ENCODE data around the gene RANBP9. TPM values are rescaled to one million over a fixed set of nuclear protein-coding genes. Genes with fewer than 3 reads are reported as not detected.
A peak's percentile ranks its signal among the peaks of the same experiment; 100 is the strongest.

RANBP9 gene
- total RNA-seq, 4 donors from 2014 or later, result 44.7 to 93.1 (median 63.3) TPM

DNA sequence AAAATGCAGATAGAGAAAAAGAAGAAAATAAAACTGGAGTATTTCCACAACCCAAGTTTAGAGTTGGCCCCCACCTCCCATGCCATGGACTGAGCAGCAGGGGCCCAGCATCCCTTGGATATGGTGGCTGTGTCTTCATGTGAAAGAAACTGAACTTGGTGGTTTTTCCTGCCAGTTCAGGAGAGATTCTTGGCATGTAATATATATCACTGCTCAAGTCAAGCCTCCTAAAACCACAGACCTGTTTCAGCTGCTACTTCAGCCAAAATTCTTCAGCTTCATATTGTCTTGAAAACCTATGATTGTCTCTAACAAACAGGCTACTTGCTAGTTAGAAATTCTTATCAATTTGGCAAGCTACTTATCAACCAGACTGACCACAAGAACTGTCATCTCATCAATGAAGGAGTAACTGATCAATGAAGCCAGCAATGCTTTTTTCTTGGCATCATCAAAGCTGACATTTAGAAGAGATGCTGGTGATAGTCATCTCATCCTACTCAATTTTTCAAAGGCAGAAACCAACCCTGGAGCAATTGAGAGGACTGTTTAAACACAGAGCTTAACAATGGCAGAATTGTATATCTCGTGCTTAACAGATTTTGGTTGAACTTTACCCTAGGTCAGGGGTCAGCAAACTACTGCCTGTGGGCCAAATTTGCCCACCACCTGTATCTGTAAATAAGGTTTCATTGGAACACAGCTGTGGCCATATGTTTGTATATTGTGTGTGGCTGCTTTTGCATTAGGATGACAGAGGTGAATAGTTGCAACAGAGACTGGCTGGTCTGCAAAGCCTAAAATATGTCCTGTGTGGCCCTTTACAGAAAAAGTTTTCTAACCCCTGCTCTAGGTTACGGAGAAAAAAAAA, 106.9 kb downstream of the RANBP9 start:
- no peak overlapping the region for H3K4me3 ChIP-seq
- DNase-seq (no peak), ATAC-seq (no peak)
- H3K36me3 ChIP-seq, result peaks cover 0 to 61% of the 10 kb centered on the region in 2 donors
- in situ Hi-C loops (cut with MboI; ENCODE audit: low sequenced_read_pairs in 4 of 4) (loop anchor here in 1 of 4 donors (25.0 kb wide), 1 partner anchor 108 kb away; the partner anchor contains the start of gene RANBP9), intact Hi-C loops (cut with DNase I; ENCODE audit: low total_unique reads) (no loop called here)
- no peaks in the 10 kb centered on the region for H3K4me1 ChIP-seq
- no peaks in the 10 kb centered on the region for H3K9me3 ChIP-seq
- H3K27ac ChIP-seq, result no peak overlapping the region
- TF ChIP-seq, protein P1, sequence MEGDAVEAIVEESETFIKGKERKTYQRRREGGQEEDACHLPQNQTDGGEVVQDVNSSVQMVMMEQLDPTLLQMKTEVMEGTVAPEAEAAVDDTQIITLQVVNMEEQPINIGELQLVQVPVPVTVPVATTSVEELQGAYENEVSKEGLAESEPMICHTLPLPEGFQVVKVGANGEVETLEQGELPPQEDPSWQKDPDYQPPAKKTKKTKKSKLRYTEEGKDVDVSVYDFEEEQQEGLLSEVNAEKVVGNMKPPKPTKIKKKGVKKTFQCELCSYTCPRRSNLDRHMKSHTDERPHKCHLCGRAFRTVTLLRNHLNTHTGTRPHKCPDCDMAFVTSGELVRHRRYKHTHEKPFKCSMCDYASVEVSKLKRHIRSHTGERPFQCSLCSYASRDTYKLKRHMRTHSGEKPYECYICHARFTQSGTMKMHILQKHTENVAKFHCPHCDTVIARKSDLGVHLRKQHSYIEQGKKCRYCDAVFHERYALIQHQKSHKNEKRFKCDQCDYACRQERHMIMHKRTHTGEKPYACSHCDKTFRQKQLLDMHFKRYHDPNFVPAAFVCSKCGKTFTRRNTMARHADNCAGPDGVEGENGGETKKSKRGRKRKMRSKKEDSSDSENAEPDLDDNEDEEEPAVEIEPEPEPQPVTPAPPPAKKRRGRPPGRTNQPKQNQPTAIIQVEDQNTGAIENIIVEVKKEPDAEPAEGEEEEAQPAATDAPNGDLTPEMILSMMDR (IDR thresholded peaks at IDR 0.05 in 4 of 5, conservative IDR thresholded peaks at IDR 0.05 in 1 of 5), result no peak
- no peak for TF ChIP-seq POLR2A (IDR thresholded peaks at IDR 0.05)
- H3K27me3 ChIP-seq, result no peaks in the 10 kb centered on the region

DNA sequence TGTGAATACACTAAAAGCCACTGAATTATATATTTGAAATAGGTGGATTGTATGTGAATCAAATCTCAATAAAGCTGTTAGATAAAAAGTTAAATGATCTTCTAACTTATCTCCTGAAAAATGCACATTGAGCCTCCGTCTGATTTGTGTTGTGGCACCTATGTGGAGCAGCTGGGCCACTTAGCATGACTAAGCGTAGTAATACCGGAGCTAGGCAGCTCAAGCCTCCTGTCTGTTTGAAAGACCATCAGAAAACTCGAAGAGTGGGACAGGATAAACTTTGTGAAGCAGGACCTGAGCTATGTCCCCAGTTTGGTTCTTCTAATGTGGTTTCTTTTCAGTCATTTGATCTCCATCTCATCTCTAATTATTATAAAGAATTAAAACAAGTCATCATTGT, 107.5 kb downstream of the RANBP9 start:
- H3K4me3 ChIP-seq, result no peak overlapping the region
- no peaks in the 10 kb centered on the region for H3K4me1 ChIP-seq
- peak overlapping the region in 1 of 4 donors; percentile 26 for H3K27ac ChIP-seq
- H3K36me3 ChIP-seq, result peaks cover 0 to 68% of the 10 kb centered on the region in 2 donors
- DNase-seq, result no peak
- in situ Hi-C loops (cut with MboI; ENCODE audit: low sequenced_read_pairs in 4 of 4) (loop anchor here in 1 of 4 donors (25.0 kb wide), 1 partner anchor 108 kb away; the partner anchor contains the start of gene RANBP9), intact Hi-C loops (cut with DNase I; ENCODE audit: low total_unique reads) (no loop called here)
- H3K9me3 ChIP-seq, result no peaks in the 10 kb centered on the region
- ATAC-seq, result no peak
- TF ChIP-seq, protein P1 (IDR thresholded peaks at IDR 0.05 in 4 of 5, conservative IDR thresholded peaks at IDR 0.05 in 1 of 5), result no peak
- no peak for TF ChIP-seq POLR2A (IDR thresholded peaks at IDR 0.05)
- H3K27me3 ChIP-seq, result no peaks in the 10 kb centered on the region

DNA sequence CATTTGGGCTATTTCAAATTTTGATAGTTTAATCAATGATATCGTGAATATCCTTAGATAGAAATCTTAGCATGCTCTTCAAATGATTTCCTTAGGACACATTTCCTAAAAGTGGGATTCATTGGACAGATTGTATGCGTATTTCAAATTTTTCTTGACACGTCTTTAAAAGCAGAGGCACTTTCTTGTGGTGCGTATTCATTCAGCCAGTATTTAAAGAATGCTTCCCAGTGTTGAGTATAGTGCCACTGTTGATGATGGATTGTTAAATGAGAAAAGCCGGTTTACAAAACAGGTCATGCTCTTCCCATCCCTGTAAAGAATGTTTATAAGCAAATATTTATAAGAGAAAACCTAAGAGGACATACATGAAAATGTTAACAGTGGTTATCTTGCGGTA, 111.6 kb downstream of the RANBP9 start:
- TF ChIP-seq, protein P1 (IDR thresholded peaks at IDR 0.05 in 4 of 5, conservative IDR thresholded peaks at IDR 0.05 in 1 of 5), result no peak
- TF ChIP-seq POLR2A (IDR thresholded peaks at IDR 0.05), result no peak
- no peak for ATAC-seq
- DNase-seq, result no peak
- Histone ChIP-seq H3K4me3 (no peak overlapping the region), H3K9me3 (no peaks in the 10 kb centered on the region), H3K27ac (no peak overlapping the region), H3K36me3 (peaks cover 2 to 77% of the 10 kb centered on the region in 2 donors), H3K4me1 (no peaks in the 10 kb centered on the region), H3K27me3 (no peaks in the 10 kb centered on the region)
- in situ Hi-C loops (cut with MboI; ENCODE audit: low sequenced_read_pairs in 4 of 4) (loop anchor here in 1 of 4 donors (25.0 kb wide), 1 partner anchor 112 kb away; the partner anchor contains the start of gene RANBP9), intact Hi-C loops (cut with DNase I; ENCODE audit: low total_unique reads) (no loop called here)

DNA sequence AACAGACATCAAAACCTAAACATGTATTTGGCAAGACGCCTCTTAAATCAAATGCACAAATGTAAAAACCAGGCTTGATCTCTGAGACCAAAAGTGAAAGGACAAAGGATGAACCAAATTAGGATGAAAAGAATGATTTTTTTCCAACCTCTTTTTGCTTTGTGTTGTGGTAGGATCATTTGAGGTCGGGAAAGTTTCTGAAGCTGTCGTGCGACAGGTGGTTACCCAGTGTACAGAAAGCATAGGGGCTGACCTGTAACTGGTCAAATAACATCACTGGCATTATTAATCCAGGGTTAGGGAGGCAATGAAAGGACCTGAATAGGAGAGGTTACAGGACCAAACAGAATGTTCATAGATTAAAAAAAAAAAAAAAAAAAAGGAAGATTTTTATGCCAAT, 114.6 kb downstream of the RANBP9 start:
- DNase-seq (no peak), ATAC-seq (no peak)
- Histone ChIP-seq H3K9me3 (no peaks in the 10 kb centered on the region), H3K27ac (no peak overlapping the region), H3K4me1 (no peaks in the 10 kb centered on the region), H3K27me3 (no peaks in the 10 kb centered on the region), H3K36me3 (peaks cover 2 to 83% of the 10 kb centered on the region in 2 donors), H3K4me3 (no peak overlapping the region)
- in situ Hi-C loops (cut with MboI; ENCODE audit: low sequenced_read_pairs in 4 of 4), result no loop called here
- no peak for TF ChIP-seq POLR2A (IDR thresholded peaks at IDR 0.05)
- TF ChIP-seq, protein P1 (IDR thresholded peaks at IDR 0.05 in 4 of 5, conservative IDR thresholded peaks at IDR 0.05 in 1 of 5), result no peak
- intact Hi-C loops (cut with DNase I; ENCODE audit: low total_unique reads), result no loop called here

Data from gastrocnemius medialis (tissue), 4 donors.